AG09319 (cell line): Measurements from ENCODE around the gene AK5.

Experiments
- DNase-seq: peaks from one replicate; pipeline ENCODE4 v3.0.0-alpha.2; 2010; ENCODE audit warnings: low read depth; ENCODE audit errors: extremely low read depth
- TF ChIP-seq, protein P1 (sequence below): IDR thresholded peaks from 2 replicates; pipeline ENCODE4 v1.5.1; 2011; ENCODE audit warnings: low read depth, mild to moderate bottlenecking, inconsistent platforms, low read length, moderate library complexity

The AK5 gene

GRCh38 chr1:77532641-77533040 is 250.8 kb downstream of the AK5 start:
- TF ChIP-seq, protein P1, sequence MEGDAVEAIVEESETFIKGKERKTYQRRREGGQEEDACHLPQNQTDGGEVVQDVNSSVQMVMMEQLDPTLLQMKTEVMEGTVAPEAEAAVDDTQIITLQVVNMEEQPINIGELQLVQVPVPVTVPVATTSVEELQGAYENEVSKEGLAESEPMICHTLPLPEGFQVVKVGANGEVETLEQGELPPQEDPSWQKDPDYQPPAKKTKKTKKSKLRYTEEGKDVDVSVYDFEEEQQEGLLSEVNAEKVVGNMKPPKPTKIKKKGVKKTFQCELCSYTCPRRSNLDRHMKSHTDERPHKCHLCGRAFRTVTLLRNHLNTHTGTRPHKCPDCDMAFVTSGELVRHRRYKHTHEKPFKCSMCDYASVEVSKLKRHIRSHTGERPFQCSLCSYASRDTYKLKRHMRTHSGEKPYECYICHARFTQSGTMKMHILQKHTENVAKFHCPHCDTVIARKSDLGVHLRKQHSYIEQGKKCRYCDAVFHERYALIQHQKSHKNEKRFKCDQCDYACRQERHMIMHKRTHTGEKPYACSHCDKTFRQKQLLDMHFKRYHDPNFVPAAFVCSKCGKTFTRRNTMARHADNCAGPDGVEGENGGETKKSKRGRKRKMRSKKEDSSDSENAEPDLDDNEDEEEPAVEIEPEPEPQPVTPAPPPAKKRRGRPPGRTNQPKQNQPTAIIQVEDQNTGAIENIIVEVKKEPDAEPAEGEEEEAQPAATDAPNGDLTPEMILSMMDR: no peak
- DNase-seq: no peak

GRCh38 chr1:77533660-77534305 is 252.0 kb downstream of the AK5 start:
- peak; percentile 54 for DNase-seq
- TF ChIP-seq, protein P1: peak; percentile 78

DNA sequence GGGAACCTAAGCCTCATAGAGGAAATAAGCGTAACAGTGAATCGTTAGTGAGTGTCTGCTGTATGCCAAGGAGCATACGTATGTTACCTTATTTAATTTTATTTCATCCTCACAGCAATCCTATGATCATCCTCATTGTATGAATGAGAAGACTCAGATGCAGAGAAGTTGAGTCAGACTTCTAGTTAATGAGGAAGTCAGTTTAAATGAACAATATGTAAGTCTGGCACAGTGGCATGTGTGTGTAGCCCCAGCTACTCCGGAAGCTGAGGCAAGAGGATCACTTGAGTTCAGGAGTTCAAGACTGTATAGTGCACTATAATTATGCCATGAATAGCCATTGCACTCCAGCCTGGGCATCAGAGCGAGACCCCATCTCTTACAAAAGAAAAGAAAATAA is 252.6 kb downstream of the AK5 start:
- no peak for DNase-seq
- TF ChIP-seq, protein P1: no peak

DNA sequence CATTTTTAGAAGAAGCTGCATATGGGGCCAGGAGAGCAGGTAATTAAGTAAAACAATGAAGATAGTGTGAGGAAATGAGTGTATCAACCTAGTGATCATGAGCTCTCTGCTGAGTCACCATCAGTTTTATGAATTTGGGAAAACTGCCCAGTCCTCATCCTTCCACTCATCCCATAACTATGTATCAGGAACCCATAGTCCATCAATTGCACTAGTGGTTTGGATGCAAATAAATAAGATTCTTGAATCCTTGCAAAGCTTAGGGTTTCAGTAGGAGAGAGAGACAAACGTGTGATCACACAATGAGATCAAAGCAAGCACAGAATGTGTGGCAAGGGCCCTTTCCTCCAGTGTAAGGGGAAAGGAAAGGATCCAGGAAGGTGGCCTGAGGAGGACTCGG is 255.0 kb downstream of the AK5 start:
- TF ChIP-seq, protein P1: no peak
- DNase-seq: peak; percentile 86

GRCh38 chr1:77538956-77539518 is 257.2 kb downstream of the AK5 start:
- TF ChIP-seq, protein P1: no peak
- peak; percentile 53 for DNase-seq

DNA sequence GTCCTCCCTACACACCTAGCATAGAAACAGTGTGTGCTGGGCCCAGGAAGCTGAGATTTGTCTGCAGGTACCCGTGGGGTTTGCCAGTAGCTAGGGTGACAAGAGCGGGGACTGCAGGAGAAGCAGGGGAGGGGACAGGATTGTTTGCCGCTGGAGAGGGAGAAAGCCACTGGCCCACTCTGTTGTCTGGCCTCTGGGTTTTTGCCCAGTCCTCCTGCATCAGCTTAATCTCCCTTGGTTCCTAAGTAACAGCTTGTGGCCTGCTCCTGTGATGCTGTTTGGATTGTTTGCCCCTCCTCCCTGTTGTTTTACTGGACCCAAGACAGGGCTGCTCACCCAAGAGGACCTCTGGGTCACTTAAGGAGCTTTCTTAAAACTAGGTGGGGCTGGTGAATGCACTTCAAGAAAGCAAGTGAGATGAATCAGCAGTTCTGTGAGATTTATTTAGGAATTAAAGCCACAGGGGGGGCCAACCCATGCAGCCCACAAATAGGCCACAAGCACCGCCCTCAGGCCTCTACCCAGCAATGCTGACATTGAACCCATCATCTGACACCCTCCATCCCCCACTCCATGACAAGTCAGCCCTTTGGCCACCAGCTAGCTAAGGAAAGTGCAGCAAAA is 257.8 kb downstream of the AK5 start:
- TF ChIP-seq, protein P1: no peak
- DNase-seq: peak; percentile 75

- TF ChIP-seq, protein P1: no peak
- DNase-seq: no peak
Measured at GRCh38 chr1:77540501-77541161, 258.8 kb downstream of the AK5 start.
